ENCODE measurements around the gene OR10G7. TPM values are rescaled to one million over a fixed set of nuclear protein-coding genes. Genes with fewer than 3 reads are reported as not detected.

Gene OR10G7, protein sequence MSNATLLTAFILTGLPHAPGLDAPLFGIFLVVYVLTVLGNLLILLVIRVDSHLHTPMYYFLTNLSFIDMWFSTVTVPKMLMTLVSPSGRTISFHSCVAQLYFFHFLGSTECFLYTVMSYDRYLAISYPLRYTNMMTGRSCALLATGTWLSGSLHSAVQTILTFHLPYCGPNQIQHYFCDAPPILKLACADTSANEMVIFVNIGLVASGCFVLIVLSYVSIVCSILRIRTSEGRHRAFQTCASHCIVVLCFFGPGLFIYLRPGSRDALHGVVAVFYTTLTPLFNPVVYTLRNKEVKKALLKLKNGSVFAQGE
- total RNA-seq, result not detected
- polyA plus RNA-seq (2013, experiment 1 of 2), result not detected
- not detected for polyA plus RNA-seq (2013, experiment 2 of 2)
- long read RNA-seq, experiment 1, result 0 reads
- long read RNA-seq, experiment 2, result 0 reads
- long read RNA-seq, experiment 3, result 0 reads
- long read RNA-seq, experiment 4, result 0 reads

GRCh38 chr11:124041254-124041653 lies at the start of gene OR10G7:
Gene OR10G7, minus strand, starts transcription at chr11:124041325. Its CDS starts 2,324 bp downstream, at chr11:124039001.
- 58% methylated on average over 1 of the region's 1 CpG; no CpG with 5 or more reads in 1 of the 2 experiments for WGBS, 2 experiments (ENCODE audit: insufficient coverage in 1 of 2, insufficient read length in 1 of 2)
- Mint-ChIP-seq H3K27me3 (ENCODE audit: insufficient read depth) (no peaks in the 10 kb centered on the region), H3K4me3 (no peak within 1 kb of the TSS), H3K9me3 (no peaks in the 10 kb centered on the region), H3K27ac (no peak within 1 kb of the TSS), H3K4me1 (peaks cover 9% of the 10 kb centered on the region), H3K36me3 (ENCODE audit: low read depth) (no peaks in the 10 kb centered on the region)
- TF ChIP-seq, protein P1, sequence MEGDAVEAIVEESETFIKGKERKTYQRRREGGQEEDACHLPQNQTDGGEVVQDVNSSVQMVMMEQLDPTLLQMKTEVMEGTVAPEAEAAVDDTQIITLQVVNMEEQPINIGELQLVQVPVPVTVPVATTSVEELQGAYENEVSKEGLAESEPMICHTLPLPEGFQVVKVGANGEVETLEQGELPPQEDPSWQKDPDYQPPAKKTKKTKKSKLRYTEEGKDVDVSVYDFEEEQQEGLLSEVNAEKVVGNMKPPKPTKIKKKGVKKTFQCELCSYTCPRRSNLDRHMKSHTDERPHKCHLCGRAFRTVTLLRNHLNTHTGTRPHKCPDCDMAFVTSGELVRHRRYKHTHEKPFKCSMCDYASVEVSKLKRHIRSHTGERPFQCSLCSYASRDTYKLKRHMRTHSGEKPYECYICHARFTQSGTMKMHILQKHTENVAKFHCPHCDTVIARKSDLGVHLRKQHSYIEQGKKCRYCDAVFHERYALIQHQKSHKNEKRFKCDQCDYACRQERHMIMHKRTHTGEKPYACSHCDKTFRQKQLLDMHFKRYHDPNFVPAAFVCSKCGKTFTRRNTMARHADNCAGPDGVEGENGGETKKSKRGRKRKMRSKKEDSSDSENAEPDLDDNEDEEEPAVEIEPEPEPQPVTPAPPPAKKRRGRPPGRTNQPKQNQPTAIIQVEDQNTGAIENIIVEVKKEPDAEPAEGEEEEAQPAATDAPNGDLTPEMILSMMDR (conservative IDR thresholded peaks at IDR 0.05), result no peak
- H3K4me3 ChIP-seq (ENCODE audit: low read length), result no peak within 1 kb of the TSS
- no peaks in the 10 kb centered on the region for H3K36me3 ChIP-seq (ENCODE audit: control insufficient read depth, insufficient read depth, low read length)
- H3K27me3 ChIP-seq (ENCODE audit: control insufficient read depth, insufficient read depth, low read length, poor library complexity, severe bottlenecking), result no peaks in the 10 kb centered on the region
- no peak within 1 kb of the TSS for H3K9ac ChIP-seq (ENCODE audit: extremely low read depth, low read length, poor library complexity, severe bottlenecking)
- H3K9me3 ChIP-seq (ENCODE audit: control insufficient read depth, low read length), result no peaks in the 10 kb centered on the region
- no peaks in the 10 kb centered on the region for H3K4me1 ChIP-seq (ENCODE audit: control insufficient read depth, insufficient read depth, low read length)
- DNase-seq, result no peak
- no peak within 1 kb of the TSS for H3K27ac ChIP-seq (ENCODE audit: low read depth, low read length)

- TF ChIP-seq, protein P1 (conservative IDR thresholded peaks at IDR 0.05), result no peak
- no peaks in the 10 kb centered on the region for H3K36me3 ChIP-seq (ENCODE audit: control insufficient read depth, insufficient read depth, low read length)
- no peak overlapping the region for H3K4me3 Mint-ChIP-seq
- no peak overlapping the region for H3K27ac ChIP-seq (ENCODE audit: low read depth, low read length)
- no peaks in the 10 kb centered on the region for H3K9me3 ChIP-seq (ENCODE audit: control insufficient read depth, low read length)
- H3K27ac Mint-ChIP-seq, result no peak overlapping the region
- DNase-seq, result peak; percentile 54
- no peaks in the 10 kb centered on the region for H3K36me3 Mint-ChIP-seq (ENCODE audit: low read depth)
- WGBS, 2 experiments (ENCODE audit: insufficient coverage in 1 of 2, insufficient read length in 1 of 2), result 77 to 80% methylated on average over 6 to 10 of the region's 10 CpGs
- no peak overlapping the region for H3K4me3 ChIP-seq (ENCODE audit: low read length)
- H3K9me3 Mint-ChIP-seq, result no peaks in the 10 kb centered on the region
- H3K27me3 ChIP-seq (ENCODE audit: control insufficient read depth, insufficient read depth, low read length, poor library complexity, severe bottlenecking), result no peaks in the 10 kb centered on the region
- H3K4me1 ChIP-seq (ENCODE audit: control insufficient read depth, insufficient read depth, low read length), result no peaks in the 10 kb centered on the region
- H3K9ac ChIP-seq (ENCODE audit: extremely low read depth, low read length, poor library complexity, severe bottlenecking), result no peak overlapping the region
- H3K4me1 Mint-ChIP-seq, result peaks cover 3% of the 10 kb centered on the region
- peaks cover 1% of the 10 kb centered on the region for H3K27me3 Mint-ChIP-seq (ENCODE audit: insufficient read depth)
Observed at GRCh38 chr11:124085997-124086846, 45.1 kb upstream of the OR10G7 start.

DNA sequence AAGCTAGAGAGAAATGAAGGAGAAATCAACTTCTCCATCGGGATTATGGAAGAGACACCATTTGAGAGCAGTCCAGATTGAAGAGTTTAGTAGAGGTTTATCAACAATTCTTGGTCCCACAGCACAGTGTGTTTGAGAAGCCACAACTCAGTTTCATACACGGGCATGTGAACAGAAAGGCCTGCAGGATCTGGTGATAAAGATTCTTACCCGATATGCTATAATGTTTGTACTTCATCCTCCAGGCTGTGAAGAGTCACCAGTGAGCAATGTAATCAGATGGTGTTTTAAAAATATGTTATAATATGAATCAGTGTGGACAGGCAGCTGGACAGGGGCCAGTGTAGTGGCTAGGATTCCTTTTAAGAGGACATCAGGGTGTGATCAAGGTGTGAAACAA lies 44.5 kb upstream of the OR10G7 start:
- no peak for DNase-seq
- WGBS, 2 experiments (ENCODE audit: insufficient coverage in 1 of 2, insufficient read length in 1 of 2), result 92 to 95% methylated on average over 2 to 3 of the region's 3 CpGs
- H3K27ac Mint-ChIP-seq, result no peak overlapping the region
- Histone ChIP-seq H3K27me3 (ENCODE audit: control insufficient read depth, insufficient read depth, low read length, poor library complexity, severe bottlenecking) (no peaks in the 10 kb centered on the region), H3K36me3 (ENCODE audit: control insufficient read depth, insufficient read depth, low read length) (no peaks in the 10 kb centered on the region), H3K4me3 (ENCODE audit: low read length) (no peak overlapping the region), H3K9me3 (ENCODE audit: control insufficient read depth, low read length) (no peaks in the 10 kb centered on the region), H3K9ac (ENCODE audit: extremely low read depth, low read length, poor library complexity, severe bottlenecking) (no peak overlapping the region), H3K27ac (ENCODE audit: low read depth, low read length) (no peak overlapping the region), H3K4me1 (ENCODE audit: control insufficient read depth, insufficient read depth, low read length) (no peaks in the 10 kb centered on the region)
- no peaks in the 10 kb centered on the region for H3K9me3 Mint-ChIP-seq
- no peak overlapping the region for H3K4me3 Mint-ChIP-seq
- no peaks in the 10 kb centered on the region for H3K36me3 Mint-ChIP-seq (ENCODE audit: low read depth)
- H3K27me3 Mint-ChIP-seq (ENCODE audit: insufficient read depth), result peaks cover 1% of the 10 kb centered on the region
- peaks cover 3% of the 10 kb centered on the region for H3K4me1 Mint-ChIP-seq
- TF ChIP-seq, protein P1 (conservative IDR thresholded peaks at IDR 0.05), result no peak

Data from endodermal cell (in vitro differentiated cells).